Fibroblast of the conjunctiva (primary cell): ENCODE data around the gene RERE.

ENCODE experiments used
- DNase-seq: peaks from one replicate; pipeline ENCODE4 v3.0.0-alpha.2; 2010; ENCODE audit warnings: low read depth

Gene RERE

DNA sequence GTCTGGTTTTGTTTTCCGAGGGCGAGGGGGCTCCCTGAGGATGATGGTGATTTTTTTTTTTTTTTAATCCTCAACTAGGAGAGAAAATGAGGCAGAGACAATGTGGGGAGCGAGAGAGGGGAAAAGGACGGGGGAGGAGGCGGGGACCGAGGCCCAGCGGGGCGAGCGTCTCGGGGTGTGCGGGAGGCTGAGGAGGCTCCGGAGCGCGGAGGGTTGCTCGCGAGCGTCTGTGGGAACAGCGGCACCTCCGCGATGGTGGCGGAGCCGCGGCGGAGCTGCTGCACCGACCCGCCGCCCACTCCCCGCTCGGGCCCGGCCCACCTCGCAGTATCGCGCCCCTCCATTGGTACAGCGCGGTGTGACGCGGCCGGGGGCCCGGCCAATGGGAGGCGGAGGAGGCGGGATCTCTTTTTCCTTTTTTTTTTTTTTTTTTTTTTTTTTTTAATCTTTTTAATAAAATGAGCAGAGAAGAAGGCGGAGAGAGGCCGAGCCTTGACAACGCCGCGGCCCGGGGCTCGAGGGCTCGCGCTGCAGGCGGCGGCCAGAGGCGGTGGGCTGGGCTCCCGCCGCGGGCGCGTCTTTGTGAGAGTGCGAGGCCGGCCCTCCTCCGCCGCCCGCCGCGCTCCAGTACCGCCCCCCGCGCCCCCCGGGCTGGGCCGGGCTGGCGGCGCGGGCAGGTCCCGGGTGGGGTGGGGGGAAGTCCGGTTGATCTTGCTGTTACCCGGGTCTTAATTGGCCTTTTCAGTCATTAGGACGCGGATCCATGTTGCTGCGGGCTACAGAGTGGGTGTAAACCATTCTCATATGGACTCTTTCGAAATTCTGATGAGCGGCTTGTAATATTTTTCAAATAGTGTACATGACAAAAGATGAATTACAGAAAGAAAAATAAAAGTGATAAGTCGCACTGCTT, at the start of gene RERE:
Gene RERE, minus strand, starts transcription at position 229 of the 913 bp plus-strand sequence.
- DNase-seq, result peak; percentile 85

DNA sequence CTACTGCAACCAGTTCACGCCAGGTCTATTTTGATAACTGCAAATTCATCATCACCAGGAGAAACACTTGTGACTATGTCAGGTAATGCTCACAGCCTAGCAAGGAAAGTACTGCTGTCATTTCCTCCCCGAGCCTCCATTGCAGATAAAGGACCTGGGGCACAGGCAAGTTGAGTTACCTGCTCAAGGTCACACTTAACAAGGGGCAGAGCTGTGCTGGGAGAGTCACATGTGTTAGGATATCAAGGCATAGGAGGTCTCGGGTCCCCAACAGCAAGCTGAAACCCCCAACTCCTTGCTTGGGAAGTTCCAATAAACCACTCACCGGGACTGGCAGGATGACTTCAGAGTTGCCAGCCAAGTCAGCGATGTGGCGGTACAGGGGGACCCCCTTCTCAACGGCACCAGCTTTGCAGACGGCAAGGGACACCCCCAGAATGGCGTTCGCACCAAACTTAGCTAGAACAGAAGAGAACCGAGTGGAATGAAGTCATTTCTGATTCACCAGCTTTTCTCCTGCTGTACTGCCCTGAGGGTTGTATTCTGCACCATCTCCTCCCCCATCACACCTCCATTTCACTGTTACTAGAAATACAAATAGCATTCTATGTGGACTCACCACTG, 49.5 kb upstream of the RERE start:
- no peak for DNase-seq

DNA sequence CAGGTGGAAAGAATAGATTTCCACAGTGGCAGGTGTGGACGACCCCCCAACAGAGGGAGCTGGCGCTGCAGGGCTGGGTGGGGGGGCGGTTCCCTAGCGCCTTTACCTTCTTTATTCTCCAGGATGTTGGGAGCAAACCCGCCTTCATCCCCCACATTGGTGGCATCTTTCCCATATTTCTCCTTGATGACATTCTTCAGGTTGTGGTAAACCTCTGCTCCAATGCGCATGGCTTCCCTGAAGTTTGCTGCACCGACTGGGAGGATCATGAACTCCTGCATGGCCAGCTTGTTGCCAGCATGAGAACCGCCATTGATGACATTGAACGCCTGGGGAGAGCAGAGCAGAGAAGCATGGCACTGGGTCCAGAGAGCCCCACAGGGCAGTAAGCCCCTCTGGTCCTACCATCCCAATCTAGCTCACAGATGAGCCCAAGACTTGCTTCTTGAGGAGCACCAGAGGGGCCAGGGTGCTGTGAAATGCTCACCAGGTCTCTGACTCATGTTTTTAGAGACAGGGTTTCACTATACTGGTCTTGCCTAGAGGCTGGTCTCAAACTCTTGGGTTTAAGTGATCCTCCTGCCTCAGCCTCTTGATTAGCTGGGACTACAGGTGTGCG, 48.8 kb upstream of the RERE start:
- DNase-seq, result no peak

DNA sequence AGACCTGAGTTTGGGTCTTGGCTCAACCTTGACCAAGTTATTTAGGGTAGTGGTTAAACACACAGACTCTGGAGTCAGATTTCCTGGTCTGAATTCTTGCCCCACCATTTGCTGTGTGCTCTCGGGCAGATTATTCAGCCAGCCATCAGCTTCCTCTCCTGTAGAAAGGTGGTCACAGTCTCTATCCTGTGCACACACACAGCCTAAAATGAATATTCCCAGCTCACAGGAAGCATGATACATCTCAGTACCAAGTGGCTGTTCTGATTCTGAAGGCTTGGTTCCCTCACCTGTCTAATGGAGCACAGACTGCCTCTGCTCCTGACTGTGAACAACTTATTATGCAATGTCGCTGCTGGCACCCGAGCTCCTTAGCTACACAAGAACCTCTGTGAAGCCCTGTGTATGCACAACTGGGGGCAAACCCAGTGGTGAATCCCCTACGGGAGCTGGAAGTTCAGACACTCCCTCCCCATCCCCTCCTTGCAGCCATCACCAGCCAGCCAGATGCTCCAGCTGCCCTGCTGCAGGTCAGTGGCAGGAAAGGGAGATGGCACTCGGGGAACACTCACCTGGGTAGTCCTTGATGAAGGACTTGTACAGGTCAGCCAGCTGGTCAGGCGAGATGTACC, 47.4 kb upstream of the RERE start:
- DNase-seq, result no peak

DNA sequence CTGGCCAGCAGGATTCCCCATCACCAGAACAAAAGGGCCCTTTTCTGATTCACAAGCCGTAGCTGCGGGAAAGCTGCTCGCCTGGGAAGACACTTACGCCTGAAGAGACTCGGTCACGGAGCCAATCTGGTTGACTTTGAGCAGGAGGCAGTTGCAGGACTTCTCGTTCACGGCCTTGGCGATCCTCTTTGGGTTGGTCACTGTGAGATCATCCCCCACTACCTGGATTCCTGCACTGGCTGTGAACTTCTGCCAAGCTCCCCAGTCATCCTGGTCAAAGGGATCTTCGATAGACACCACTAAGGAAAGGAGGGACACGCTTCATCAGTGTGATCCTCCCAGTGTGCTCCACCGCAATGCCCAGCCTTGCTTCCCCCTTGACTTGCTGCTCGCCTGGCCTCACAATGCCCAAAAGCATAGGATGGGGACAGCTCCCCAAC, 46.4 kb upstream of the RERE start:
- DNase-seq, result no peak

DNA sequence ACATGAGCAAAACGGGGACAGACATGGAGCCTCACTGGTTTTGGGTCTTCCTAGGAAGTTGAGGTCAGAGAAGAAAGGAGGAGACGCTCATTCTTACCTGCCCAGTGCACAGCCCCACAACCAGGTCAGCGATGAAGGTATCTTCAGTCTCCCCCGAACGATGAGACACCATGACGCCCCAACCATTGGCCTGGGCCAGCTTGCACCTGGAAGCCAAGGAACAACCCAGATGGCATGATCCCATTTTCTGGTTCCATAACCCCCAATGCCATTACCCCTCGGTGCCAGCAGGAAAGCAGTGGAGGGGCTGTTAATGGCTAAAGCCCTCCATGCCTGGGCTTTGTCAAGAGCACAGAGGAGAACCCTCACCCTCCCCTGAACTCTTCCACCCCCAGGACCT, 45.7 kb upstream of the RERE start:
- no peak for DNase-seq

DNA sequence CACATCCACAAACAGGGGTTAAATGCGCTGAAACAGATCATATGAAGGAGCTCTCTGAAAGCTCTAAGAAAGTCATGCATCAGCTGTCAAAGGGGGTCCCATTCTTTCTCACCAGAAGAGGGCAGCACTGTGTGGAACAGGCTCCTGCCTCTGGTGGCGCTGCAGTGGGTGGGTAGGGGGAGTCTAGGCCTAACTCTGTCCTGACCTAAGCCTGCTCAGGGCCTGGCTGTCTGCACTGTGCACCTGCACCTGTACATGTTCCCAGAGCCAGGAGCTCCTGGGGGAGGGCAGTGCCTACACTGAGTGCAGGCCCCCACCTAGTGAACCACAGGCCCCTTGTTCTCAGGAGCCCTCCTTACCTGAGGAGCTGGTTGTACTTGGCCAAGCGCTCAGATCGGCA, 45.1 kb upstream of the RERE start:
- no peak for DNase-seq

DNA sequence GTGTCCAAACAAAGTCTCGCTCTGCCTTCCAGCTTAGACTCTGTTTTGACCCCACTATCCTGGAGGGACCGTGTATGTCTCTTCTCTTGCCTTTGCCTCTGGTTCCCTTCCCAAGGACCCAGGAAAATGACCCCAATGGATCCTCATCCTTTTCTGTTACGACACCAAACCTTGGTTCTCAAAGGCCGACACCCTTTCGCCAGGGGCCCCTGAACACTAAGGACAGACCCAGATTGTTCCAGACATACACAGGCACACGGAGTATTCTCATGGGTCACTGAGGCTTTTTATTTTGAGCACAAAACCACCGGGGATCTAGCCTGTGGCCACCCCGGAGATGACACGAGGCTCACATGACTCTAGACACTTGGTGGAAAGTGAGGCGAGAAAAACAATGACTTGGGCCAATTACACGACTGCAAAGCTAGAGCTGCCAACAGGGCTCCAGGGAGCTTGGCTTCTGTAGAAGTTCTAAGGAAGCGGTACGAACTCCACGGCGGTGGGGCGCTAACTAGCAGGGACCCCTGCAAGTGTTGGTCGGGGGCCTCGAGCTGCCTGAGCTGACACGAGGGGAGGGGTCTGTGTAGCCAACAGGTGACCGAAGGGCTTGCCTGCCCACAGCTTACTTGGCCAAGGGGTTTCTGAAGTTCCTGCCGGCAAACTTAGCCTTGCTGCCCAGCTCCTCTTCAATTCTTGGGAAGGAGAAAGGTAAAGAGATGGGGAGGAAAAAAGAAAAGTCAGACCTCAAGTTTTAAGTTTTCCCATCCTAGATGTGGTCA, 43.5 kb upstream of the RERE start:
- DNase-seq, result no peak

DNA sequence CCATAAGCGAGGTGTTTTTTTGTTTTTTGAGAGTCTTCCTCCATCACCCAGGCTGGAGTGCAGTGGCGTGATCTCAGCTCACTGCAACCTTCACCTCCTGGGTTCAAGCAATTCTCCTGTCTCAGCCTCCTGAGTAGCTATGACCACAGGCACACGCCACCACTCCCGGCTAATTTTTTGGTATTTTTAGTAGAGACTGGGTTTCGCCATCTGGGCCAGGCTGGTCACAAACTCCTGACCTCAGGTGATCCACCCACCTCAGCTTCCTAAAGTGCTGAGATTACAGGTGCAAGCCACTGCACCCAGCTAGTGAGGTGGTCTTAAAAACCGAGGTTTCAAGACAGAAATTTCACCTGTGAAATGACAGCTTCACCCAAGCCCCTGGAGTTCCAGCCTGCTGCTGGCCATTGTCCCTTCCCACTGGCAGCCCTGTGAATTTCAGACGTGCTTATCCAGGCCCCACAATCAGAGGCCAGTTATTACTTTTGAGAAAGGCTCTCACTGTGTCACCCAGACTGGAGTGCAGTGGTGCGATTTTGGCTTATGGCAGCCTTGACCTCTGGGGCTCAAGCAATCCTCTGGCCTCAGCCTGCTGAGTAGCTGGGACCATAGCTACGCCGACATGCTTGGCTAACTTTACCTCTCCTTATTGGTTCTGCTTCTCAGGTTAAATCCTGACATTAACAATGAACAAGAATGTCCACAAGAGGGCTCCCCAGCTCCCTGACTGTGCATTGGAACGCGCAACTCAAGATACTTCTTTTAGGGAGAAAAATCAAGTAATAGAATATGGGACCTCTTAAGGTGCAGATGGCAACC, 41.7 kb upstream of the RERE start:
- DNase-seq, result peak; percentile 62

DNA sequence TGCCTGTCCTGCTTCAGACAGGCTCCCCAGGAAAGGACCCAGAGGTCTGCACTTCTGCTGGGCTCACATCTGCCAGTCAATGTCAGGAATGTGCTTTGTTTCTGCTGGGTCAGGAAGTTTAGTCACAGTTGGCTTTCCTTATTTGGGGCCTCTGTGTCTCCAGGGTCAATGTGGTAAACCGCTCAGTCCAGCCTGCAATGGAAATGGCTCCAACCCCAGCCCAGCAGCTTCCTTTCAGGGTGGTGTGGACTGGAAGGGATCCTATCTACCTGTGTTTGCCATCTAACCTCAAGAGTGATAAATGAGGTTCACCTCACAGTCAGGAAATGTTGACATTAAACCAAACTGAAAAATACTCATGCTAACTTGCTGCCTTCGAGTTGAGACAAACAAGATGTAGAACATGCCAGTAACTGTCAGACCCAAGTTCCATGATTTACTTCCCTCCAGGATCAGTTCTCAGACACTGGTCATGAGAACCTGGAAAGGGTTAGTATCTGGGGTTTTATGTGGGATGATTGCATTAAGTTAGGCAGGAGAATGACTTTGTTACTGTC, 40.8 kb upstream of the RERE start:
- DNase-seq, result peak; percentile 49

DNA sequence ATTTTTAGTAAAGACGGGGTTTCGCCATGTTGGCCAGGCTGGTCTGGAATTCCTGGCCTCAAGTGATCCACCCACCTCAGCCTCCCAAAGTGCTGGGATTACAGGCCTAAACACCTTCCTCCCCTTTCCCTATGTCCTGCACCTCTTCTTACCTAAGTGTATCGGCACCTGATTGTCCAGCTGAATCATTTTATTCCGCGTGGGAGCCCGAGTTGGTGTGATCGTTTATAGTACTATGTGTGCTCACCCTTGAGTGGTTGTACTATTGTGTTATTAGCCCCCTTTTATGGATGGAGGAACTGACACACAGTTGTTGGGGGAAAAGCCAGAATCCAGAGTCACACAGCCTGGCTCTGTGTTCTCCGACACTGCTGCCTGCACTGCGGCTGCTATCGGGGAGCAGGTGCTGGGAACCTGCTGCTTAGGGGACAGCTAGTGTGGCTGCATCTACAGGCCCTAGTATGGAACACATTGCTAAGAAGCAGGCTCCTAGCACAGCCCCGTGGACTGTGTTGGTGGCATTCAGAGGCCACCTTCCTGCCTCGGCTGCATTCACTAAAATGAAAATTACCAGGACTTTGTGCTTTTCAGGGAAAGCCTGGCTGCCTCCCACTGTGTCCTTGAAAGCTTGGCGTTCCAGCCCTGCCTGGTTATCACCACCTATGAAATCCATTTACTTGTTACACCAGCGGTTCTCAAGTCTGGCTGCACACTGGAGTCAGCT, 39.4 kb upstream of the RERE start:
- DNase-seq, result no peak

DNA sequence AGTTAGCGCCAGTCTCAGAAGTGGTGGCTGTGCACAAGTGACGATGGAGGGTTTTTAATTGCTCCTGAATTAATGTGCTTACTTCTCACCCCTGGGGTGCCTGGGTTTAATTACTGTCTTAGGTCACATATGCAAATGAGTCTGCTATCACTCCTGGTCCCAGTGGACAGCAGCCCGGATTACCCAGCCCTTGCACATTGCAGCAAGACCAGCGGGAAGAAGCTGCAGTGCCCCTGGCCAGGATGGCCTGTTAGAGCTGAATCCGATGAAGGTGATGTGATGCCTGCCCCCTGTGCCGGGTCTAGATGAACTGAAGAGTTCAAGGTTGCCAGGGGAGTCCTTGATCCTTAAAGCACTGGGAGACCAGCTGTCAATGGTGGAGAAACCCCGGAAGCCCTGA, 36.8 kb upstream of the RERE start:
- DNase-seq, result no peak

DNA sequence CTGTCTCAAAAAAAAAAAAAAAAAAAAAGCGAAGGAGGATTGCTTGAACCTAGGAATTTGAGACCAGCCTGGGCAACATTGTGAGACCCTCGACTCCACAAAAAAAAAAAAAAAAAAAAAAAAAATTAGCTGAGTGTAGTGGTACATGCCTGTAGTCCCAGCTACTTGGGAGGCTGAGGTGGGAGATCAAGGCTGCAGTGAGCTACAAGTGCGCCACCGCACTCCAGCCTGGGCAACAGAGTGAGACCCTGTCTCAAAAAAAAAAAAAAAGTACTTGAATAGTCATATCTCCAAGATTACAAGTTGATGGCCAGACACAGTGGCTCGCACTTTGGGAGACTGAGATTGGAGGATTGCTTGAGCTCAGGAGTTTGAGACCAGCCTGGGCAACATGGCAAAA, 33.6 kb upstream of the RERE start:
- no peak for DNase-seq

DNA sequence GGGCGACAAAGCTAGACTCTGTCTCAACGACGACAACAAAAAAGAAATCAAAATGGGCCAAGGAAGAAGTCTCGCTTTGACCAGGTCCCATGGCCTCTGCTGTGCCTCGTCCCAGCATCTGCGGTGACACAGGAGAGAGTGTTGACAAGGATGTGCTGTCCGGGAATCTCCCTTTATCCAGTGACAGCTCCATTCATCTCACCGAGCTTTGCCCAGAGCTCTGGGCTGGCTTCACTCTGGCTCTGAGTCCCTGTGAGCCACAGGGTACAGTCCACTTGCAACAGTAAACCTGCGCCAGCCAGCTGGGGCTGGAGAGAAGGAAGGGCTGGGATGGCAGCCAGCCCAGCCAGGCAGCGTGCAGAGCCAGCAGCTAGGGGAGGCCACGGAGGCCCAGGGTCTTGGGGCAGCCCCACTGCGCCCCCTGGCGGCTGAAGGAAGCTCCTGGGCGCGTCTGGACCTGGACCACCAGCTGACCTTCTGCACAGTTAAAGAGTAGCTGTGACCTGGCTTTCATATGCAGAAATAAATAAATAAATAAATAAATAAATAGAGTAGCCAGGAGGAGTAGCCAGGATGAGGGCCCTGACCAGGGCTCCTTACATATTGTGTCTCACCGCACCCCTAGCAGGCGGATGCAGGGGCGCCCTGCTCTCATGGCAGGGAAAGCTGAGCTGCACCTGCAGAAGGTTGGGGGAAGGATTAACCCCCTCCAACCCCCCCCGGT, 31.4 kb upstream of the RERE start:
- peak; percentile 92 for DNase-seq

DNA sequence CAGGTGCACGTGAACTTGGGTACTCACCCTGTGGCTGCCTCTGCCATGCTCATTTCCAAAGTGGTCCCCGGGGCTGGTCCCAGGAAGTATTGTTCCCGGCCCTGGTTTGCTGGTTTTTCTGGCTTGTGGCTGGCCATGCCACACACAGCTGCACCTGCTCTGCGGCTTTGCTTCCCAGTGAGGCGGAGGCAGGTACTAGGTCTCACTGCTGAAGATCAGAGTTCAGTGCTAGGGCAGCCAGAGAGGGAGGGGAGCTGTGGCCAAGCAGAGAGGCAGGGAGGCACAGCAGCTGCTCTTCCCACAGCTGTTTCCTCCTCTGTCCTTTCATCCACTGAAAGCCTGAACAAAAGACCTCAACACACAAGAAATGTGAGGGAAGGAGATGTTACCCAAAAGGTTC, 30.6 kb upstream of the RERE start:
- DNase-seq, result no peak

DNA sequence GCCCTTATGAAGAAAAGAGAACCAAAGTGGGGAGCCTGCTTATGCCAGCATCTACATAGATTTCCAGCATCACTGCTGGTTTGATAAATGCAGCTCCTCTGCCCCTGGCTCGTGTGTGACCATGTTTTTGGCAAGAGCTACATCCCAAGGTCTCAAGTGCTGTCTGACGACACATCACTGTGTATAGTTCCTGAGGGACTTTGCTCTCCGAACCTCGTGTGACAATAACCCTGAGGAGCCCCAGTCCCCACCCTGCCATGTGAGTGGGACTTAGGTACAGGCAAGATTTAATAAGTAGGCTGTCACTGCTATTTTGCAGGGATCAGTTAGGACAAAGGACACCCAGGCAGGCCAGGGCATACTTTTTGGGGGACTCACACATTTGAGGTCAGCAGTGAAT, 28.8 kb upstream of the RERE start:
- no peak for DNase-seq

DNA sequence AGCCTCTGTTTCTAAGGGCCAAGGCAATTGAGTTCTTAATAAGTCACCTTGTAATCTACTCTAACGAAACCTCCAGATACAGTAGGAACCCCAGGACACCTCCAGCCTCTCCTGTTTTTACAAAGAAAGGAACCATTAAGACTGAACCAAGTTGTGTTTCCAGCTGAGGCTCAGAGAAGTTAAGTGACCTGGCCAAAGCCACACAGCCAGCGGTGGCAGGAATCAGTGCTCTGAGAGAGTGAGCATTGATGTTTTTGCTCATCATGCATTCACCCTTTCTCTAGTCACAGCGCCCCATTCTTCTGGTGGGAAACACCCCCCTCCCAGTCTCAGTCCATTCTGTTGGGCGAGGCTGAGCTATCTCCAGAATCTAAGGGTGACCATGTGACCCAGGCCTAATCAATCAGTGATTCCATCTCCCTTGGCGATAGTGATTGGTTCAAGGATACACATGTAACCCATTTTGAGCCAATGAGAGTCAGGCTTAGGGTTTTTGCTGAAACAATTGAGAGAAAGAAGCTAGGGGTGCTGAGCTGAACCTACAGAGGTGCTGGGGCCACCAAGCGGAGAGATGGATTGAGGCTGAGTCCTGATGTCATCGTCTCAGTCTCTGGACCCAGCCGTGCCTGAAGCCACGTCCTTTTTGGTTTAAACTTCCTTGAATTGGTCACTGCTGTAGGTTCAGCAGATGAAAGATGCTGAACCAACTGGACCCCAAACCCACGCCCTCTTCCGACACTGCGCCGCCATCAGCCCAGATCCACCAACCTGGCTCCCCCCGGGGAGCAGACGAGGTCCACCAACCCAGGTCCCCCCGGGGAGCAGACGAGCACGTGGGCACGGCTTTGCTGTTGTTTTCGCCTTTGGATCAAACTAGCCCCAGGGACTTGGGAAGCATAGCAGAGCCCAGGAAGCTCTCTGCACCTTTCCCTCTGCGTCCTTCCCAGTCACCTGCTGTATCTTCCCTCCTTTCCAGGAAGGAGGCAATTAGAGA, 28.0 kb upstream of the RERE start:
- no peak for DNase-seq

DNA sequence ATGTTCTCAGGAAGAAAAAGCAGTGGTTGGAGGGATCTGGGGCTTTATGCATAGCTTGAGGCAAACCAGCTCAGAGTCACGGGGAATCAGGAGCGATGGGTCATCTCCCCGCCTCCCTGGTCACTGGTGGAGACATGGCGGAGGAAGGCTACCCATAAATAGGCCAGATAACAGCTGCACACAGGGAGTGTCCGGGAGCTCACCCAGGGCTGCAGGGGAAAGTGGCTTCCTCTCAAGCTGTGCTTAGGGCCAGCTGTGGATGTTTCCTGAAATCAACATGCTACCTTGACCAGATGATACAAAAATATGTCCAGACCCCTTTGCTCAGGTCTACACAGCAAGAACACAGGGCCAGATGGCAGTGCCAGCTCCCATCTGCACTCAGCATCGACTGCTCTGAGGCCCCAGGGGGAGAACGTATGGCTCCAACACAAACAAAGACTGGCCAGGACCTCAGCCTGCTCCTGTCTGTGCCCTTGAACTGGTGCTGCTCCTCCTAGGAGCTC, 27.1 kb upstream of the RERE start:
- no peak for DNase-seq
